Hematopoietic multipotent progenitor cell treated with erythropoietin and hydrocortisone succinate and interleukin-3 and kit ligand, for 8 days (in vitro differentiated cells): Measurements from ENCODE around the gene LOXL1.
"Not testable (repeated sequence)": the region's sequence is repeated elsewhere in the genome, so short reads cannot be mapped to it uniquely, and the experiment has no call there.

ENCODE experiments used
- DNase-seq: peaks from one replicate; pipeline ENCODE4 v3.0.0-alpha.2; 2015

LOXL1 gene

DNA sequence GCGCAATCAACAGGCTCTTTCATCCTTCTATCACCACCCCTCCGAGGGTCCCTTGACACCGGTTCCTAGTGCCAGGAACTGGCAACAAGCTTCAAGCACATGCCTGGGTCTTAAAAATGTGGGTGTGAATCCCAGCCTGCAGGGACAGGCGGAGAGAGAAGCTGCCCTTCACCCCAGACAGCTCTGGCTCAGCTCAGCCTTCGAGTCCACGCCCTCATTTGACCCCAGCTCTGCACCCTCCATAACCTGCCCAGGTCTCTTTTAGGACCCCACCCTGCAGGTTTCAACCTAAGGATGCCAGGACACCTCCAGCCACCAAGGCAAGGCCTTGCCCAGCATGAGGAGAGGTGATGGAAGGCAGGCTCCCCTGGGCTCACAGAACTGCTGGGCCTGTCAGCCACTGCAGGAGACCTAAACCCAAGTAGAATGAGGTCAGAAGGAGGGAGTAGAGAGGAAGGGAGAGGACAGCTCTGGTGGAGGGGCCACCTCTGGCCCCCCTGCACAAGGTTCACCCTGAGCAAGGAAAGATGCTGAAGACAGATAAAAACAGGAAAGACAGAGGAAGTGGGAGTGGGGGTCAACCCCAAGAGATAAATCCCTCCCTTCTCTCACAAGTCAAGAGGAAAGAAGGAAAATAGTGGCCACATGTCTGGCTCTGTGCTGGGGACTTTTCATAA is 2.6 kb upstream of the LOXL1 start:
- DNase-seq: no peak

DNA sequence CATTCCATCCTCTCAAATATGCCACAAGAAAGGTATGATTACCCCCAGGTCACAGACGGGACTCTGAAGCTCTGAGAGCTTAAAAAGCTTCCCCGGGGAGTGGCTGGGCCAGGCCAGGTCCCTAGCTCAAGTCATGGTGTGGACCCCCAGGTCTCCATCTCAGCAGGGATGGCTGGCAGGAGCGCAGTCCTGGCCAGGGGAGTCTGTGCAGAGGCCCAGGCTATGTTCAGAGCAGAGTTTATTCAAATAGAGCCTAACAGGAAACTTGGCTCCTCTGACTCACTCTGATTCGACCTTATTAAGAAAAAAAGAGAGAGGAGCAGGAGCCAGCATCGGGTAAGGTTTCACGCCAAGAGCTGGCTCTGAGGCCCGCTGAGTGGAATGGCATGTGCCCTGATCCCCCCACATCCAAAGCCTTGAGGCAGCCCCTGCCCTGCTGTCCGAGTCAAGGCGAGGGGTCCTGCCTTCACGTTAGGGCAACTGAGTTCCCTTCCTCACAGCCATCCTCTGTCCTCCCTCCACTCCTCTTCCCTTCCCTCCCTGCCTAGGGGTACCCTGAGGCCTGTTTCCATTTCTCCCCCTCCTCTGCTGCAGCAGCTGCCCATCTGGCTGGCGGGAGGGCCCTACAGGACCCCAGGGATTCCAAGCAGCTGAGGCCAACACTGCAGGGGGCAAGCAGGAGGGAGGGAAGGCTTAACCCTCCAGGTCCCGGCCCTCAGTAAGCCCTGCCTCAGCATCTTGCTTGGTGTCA is 1.9 kb upstream of the LOXL1 start:
- DNase-seq: no peak

DNA sequence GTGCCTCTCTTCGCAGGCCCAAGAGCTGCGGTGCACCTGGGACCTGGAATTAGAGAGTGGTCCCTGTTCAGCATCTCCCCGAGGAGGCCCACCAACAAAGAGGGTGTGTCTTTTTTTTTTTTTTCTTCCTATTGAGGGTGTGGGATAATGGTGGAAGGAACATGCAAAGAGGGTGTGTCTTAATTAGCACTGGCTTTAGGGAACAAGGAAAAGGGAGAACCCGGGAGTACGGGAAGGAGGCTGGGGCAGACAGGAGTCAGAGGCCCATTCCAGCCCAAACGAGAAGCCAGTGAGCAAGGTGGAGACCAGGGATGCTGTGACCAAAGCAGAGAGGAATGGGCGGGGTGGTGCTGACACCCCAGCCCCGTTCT is 429 bp upstream of the LOXL1 start:
- no peak for DNase-seq

GRCh38 chr15:73927003-73927475 is 777 bp downstream of the LOXL1 start:
- DNase-seq: no peak

GRCh38 chr15:73927476-73928240 is 1.4 kb downstream of the LOXL1 start:
- DNase-seq: peak; percentile 22

- no peak for DNase-seq
Measured at GRCh38 chr15:73928241-73928579, 1.9 kb downstream of the LOXL1 start.

DNA sequence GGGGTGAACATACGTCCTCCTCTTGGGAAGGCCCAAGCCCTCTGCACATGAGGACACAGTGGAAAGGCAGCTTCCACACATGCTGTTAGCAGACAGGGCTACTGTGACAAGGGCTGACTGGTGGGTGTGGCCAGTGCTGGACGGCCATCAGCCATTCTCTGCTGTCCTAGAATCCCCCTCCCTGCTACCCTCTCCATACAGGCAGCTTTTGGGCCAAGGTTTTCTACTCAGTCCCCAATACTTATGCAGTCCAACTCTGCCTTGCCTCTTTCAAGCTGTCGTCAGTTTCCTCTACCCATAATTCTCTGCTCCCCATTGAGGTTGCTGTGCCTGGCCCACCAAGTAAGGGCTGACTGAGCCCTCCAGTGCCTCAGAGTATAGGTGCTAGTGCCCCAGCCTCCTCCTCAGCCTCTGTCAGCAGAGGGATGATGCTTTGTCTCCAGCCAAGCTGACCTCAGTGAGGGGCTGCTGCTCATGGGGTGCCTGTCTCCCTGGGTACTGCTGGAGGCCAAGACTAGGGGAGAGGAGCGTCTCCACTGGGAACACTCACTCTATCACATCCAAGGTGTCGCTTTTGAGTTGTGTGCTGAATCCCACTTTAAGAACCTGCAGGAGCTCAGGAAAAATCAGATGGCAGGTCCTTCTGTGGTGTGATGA is 2.8 kb downstream of the LOXL1 start:
- DNase-seq: no peak

DNA sequence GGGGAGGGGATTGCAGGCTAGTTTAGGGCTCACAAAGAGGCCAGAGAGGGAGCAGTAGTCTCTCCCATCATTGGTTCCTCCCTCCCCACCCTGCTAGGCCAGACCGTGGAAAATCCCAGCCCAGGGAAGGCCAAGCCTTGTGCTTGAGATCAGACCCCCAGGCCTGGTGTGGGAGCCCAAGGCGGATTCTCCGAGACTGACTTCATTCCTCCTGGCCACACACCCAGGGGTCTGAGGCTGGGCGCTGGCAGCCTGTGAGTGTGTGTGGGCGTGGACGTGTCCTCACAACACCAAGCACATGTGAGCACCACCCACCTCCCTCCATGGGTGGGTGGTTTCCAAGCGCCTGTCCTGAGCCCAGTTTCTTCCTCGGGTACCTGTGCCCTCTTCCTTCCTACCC is 4.1 kb downstream of the LOXL1 start:
- no peak for DNase-seq

DNA sequence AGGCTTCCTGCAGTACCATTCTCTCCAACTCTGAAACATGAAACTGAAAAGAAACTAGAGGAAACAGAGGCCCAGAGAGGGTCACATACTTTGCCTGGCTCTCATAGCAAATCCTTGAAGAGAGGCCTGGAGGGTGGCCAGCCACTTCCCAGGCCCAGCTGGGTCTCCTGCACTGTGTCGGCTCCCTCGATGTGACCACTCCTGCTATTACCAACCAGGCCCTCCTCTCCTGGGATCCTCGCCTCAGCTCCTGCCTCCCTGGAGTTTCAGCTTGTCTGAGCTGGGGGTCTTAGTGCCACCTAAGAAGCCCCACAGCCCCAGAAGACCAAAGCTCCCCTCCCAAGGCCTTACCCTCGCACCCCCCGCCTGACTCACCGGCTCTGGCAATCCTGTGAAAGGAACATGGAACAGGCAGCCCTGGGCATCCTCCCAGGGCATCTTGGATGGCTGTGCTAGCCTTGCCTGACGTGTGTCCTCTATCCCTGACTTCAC is 4.6 kb downstream of the LOXL1 start:
- DNase-seq: no peak

GRCh38 chr15:73931441-73931840 is 5.2 kb downstream of the LOXL1 start:
- DNase-seq: no peak

DNA sequence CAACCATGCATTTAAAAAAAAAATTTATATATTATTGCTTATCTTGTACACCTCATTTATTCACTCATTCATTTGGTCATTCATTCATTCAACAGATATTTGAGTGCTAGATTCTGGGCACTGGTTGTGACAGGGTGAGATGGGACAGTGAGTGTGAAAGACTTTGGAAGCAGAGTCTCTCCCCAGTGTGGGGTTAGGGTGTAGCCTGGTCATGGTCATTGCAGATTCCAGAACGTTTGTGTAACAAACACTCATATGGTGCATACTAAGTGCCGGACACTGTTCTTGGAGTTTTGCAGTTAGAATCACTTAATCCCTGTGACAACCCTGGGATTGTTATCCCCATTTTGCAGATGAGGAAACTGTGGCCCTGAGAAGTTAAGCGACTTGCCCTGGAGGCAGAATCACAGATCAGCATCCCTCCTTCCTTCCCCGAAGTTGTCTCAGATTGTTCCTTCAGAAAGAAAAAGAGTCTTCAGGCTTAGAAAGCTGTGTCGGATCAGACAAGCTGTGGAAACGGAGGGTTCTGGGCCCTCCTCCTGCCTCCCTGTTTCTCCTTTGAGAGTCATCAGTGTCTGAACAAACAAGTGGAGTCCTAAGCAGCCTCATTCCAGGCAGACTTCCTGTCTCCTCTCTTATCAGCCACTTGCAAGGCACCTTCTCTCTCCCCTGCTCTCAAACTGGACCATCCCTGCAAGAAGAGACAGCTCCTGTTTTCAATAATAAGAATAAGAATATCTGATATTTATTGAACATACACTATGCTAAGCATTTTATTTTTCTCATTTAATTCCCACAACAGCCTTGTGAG is 6.3 kb downstream of the LOXL1 start:
- DNase-seq: no peak

- no peak for DNase-seq
Measured at GRCh38 chr15:73934281-73934680, 8.0 kb downstream of the LOXL1 start.

- no peak for DNase-seq
Measured at GRCh38 chr15:73935547-73935946, 9.3 kb downstream of the LOXL1 start.

DNA sequence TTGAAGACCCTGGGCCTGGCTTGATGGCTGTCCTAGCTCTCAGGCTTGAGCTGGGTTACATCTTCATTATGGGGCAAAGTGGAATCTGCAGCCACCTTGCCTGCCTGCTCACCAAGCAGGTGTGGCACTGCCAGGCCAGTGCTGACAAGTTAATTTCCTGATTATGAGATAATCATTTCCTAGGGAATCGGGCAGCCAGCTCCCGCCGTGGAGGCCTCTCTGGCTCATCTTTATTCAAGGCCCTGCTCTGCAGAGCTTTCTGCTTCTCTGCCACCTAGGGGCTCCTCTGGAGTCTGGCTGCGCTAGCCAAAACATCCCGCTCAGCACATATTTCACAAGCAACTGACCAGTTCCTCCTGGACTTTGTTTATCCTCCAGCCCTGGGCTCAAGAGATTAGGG is 9.9 kb downstream of the LOXL1 start:
- DNase-seq: no peak

DNA sequence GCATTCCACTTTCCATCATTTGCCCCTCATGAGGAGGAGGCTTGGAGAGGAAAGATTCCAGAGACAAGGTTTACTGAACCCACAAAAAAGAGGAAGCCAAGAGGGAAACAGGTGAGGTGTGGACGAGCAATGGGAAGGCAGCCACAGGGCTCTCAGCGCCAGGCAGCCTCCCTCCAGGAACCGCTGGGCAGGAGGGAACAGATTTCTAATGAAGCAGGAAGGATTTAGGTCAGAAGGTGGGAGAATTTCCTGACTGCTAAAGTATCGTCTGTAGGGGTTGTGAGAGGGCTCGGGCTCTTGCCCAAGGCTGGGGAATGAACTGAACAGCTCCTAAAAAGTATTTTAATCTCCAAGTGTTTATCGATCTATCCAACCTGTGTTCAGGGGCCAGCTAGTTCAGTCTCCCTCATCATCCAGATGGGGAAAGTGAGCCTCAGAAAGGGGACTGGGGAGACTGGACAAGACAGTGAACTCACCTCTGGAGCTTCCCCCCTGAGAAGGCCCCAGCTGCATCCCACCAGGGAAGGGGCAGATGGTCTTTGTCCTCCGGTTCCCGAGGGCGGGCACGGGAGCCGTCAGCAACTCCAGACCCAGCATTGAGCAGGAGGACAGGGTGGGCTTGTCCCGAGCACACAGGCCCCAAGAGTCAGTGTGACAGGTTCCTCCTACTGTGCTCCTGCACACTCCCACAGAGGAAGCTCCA is 10.5 kb downstream of the LOXL1 start:
- no peak for DNase-seq

- no peak for DNase-seq
Measured at GRCh38 chr15:73937296-73937695, 11.0 kb downstream of the LOXL1 start.

DNA sequence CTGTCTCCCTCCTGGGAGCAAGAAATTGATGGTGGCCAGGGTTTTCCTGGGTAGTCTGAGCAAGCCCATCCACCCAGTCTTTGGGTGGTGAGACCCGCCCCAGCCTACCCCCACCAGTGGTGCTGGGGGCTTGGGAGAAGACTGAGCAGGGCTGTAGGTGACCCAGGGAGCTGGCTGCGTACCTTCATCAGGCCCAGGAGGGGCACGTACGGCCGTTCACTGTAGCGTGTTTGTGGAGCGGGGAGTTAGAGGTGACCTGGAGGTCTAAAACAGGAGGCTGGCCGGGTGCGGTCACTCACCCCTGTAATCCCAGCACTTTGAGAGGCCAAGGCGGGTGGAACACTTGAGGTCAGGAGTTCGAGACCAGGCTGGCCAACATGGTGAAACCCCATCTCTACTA is 11.5 kb downstream of the LOXL1 start:
- DNase-seq: no peak

DNA sequence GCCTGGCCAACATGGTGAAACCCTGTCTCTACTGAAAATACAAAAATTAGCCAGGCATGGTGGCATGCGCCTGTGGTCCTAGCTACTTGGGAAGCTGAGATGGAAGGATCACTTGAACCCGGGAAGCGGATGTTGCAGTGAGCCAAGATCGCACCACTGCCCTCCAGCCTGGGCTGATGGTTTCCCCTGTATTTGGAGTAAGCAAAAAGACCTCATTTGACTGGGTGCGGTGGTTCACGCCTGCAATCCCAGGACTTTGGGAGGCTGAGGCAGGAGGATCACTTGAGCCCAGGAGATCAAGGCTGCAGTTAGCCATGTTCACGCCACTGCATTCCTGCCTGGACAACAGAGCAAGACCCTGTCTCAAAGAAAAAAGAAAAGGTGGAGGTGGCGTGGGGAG is 12.3 kb downstream of the LOXL1 start:
- not testable (repeated sequence) for DNase-seq

GRCh38 chr15:73939138-73939537 is 12.9 kb downstream of the LOXL1 start:
- DNase-seq: no peak

- no peak for DNase-seq
Measured at GRCh38 chr15:73940061-73940981, 14.1 kb downstream of the LOXL1 start.

- DNase-seq: no peak
Measured at GRCh38 chr15:73941044-73941443, 14.8 kb downstream of the LOXL1 start.
